ENCODE measurements around the gene KCNH8. TPM values are rescaled to one million over a fixed set of nuclear protein-coding genes. Genes with fewer than 3 reads are reported as not detected.

KCNH8 gene
- total and polyA plus RNA-seq, 10 of the 15 experiments (the other 5 are each of a cell fraction or from before 2014, with no cell fraction given): under 0.01 to 0.18 (median 0.07) TPM; not detected in 2

- DNase-seq (ENCODE audit: low read depth, low spot score) (no peak), FAIRE-seq (no peak), ATAC-seq (no peak)
- Histone ChIP-seq H2AFZ (ENCODE audit: control insufficient read depth, low read depth, low read length) (no peak overlapping the region), H3K9ac (ENCODE audit: control insufficient read depth, insufficient read depth, low read length) (no peak overlapping the region), H3K27ac (ENCODE audit: control insufficient read depth, insufficient read depth) (no peak overlapping the region), H3K4me1 (ENCODE audit: control insufficient read depth, insufficient read depth, low read length) (no peaks in the 10 kb centered on the region), H3K4me3 (no peak overlapping the region), H3K79me2 (ENCODE audit: control insufficient read depth, insufficient read depth, low read length) (no peaks in the 10 kb centered on the region), H4K20me1 (ENCODE audit: control insufficient read depth, insufficient read depth) (no peaks in the 10 kb centered on the region), H3K36me3 (ENCODE audit: control insufficient read depth in 2 of 2, insufficient read depth in 2 of 2, low read length in 1 of 2) (no peaks in the 10 kb centered on the region), H3K4me2 (ENCODE audit: control insufficient read depth, insufficient read depth) (no peak overlapping the region), H3K27me3 (replicated peaks in 1 of 2; ENCODE audit: control insufficient read depth in 2 of 2, insufficient read depth in 2 of 2, low read length in 1 of 2) (no peaks in the 10 kb centered on the region), H3K9me3 (replicated peaks; ENCODE audit: control insufficient read depth, insufficient read depth, low read length) (no peaks in the 10 kb centered on the region; the same call in 2 of the 3 replicates)
- in situ Hi-C loops (cut with MboI) (no loop called here), intact Hi-C loops (cut with micrococcal nuclease; ENCODE audit: unreplicated experiment) (loop anchor here (10.0 kb wide), 1 partner anchor 376 kb away; no protein-coding TSS in a partner anchor)
- RAD21 ChIA-PET (ENCODE audit: unreplicated experiment): no interaction called here
- SMC1A ChIA-PET (ENCODE audit: uncharacterized antibody, unreplicated experiment): no interaction called here
- POLR2A ChIA-PET: no interaction called here
- BruUV-seq (replicated peaks): no TSS peak
- CTCF ChIA-PET: interaction anchor here (0.7 kb wide), 1 partner anchor 111 kb away, joined by 3 read pairs; no protein-coding TSS in a partner anchor
- 74% methylated on average over 4 of the region's 4 CpGs for WGBS (ENCODE audit: insufficient coverage, insufficient replicate concordance, low lambda C conversion rate, missing lambda C conversion rate)
- TF ChIP-seq PAX5 (IDR thresholded peaks at IDR 0.05; ENCODE audit: borderline replicate concordance, low read depth, low read length) (no peak), FOS (IDR thresholded peaks at IDR 0.05; ENCODE audit: borderline replicate concordance, extremely low read depth, insufficient read length) (no peak), ATF2 (IDR thresholded peaks at IDR 0.05; ENCODE audit: low read length) (no peak), NR2F1 (conservative IDR thresholded peaks at IDR 0.05) (no peak), WRNIP1 (IDR thresholded peaks at IDR 0.05; ENCODE audit: borderline replicate concordance, low read depth, low read length) (no peak), FOXM1 (IDR thresholded peaks at IDR 0.05; ENCODE audit: low read depth, low read length) (no peak), ZNF687 (IDR thresholded peaks at IDR 0.05) (no peak), RCOR1 (conservative IDR thresholded peaks at IDR 0.05; ENCODE audit: low read depth, low read length) (no peak), USF2 (IDR thresholded peaks at IDR 0.05; ENCODE audit: borderline replicate concordance, low read depth, low read length) (no peak), SREBF1 (IDR thresholded peaks at IDR 0.05; ENCODE audit: low read length) (no peak), STAT1 (conservative IDR thresholded peaks at IDR 0.05) (no peak), PAX8 (IDR thresholded peaks at IDR 0.05) (no peak), REST (IDR thresholded peaks at IDR 0.05; ENCODE audit: low read depth, low read length) (no peak)
These were observed 340.6 kb downstream of the KCNH8 start for GRCh38 chr3:19488939-19489338.
